HepG2 (cell line): ENCODE measurements around the gene CTNNA3. TPM values are rescaled to one million over a fixed set of nuclear protein-coding genes. Genes with fewer than 3 reads are reported as not detected.

ENCODE experiments used
- ATAC-seq: fragments of 200-7000 bp; cut with Tn5 transposase; 3 replicates; pipeline ENCODE4 v1.9.1; 2020; ENCODE audit warnings: mild to moderate bottlenecking, moderate library complexity
- BruUV-seq: library from RNA; stranded (reverse); fragments of 400-500 nt; replicated peaks from 2 replicates; lab custom pipeline; 2021; lab: Mats Ljungman, UMichigan
- CTCF ChIA-PET: fragments of 300-600 bp; formaldehyde crosslinking; extraction: SDS; loops from one replicate; lab custom pipeline; 2021; ENCODE audit warnings: low total read pairs, inconsistent platforms, low intra/inter-chr PET ratio; lab: Yijun Ruan, JAX
- POLR2A ChIA-PET: fragments of 350-600 bp; sonication (Branson Sonifier 250); formaldehyde crosslinking; loops from one replicate; lab custom pipeline; 2020; ENCODE audit warnings: antibody characterized with exemption, inconsistent platforms; lab: Yijun Ruan, JAX
- DNase-seq: peaks from one replicate; pipeline ENCODE4 v3.0.0-alpha.2; 2015; ENCODE audit warnings: low spot score
- FAIRE-seq: peaks from 3 replicates; lab custom pipeline; 2011; peaks lifted over from hg19 to GRCh38; lab: Jason Lieb, UNC
- H2AFZ ChIP-seq: one replicate; pipeline ENCODE4 v1.6.1; 2011; ENCODE audit warnings: low read length, inconsistent platforms
- H3K27ac ChIP-seq: fragments of 300-600 bp; 3 replicates; pipeline ENCODE4 v1.8.0; 2011; ENCODE audit warnings: mixed run types, mild to moderate bottlenecking, mixed read lengths, low read length, inconsistent platforms; ENCODE audit not compliant: insufficient read depth; ENCODE audit errors: extremely low read length
- H3K27me3 ChIP-seq, 2 experiments: fragments of 200-600 bp in 1 of 2; 2 replicates in 1 of 2; 3 replicates in 1 of 2; pipeline versions ENCODE4 v1.6.0 to v1.8.0; 2011; ENCODE audit warnings: low read length in 2 of 2, mild to moderate bottlenecking in 2 of 2, moderate library complexity in 2 of 2, inconsistent platforms in 1 of 2; ENCODE audit not compliant: insufficient read depth in 2 of 2, control insufficient read depth in 1 of 2
- H3K36me3 ChIP-seq, 2 experiments: fragments of 200-600 bp in 1 of 2; replicated peaks in 1 of 2; 2 replicates in 1 of 2; 3 replicates in 1 of 2; pipeline versions ENCODE4 v1.5.1 to v1.8.0; 2011; ENCODE audit warnings: low read length in 2 of 2, inconsistent platforms in 1 of 2; ENCODE audit not compliant: insufficient read depth in 2 of 2, control insufficient read depth in 1 of 2
- H3K4me1 ChIP-seq: 2 replicates; pipeline ENCODE4 v1.5.1; 2012; ENCODE audit warnings: low read length, inconsistent platforms; ENCODE audit not compliant: insufficient read depth
- H3K4me2 ChIP-seq: 2 replicates; pipeline ENCODE4 v1.6.0; 2011; ENCODE audit warnings: low read depth, low read length, inconsistent platforms
- H3K4me3 ChIP-seq, 3 experiments: fragments of 200-600 bp in 1 of 3; sonication (generic), shearing (Covaris generic) in 1 of 3; replicated peaks in 1 of 3; 2 replicates each; pipeline ENCODE4 v1.5.1; 2011 to 2016; ENCODE audit warnings: low read length in 3 of 3, inconsistent platforms in 2 of 3, low read depth in 2 of 3, mild to moderate bottlenecking in 2 of 3, control low read depth in 1 of 3, mixed read lengths in 1 of 3; ENCODE audit not compliant: insufficient read depth in 1 of 3
- H3K79me2 ChIP-seq: one replicate; pipeline ENCODE4 v1.6.1; 2011; ENCODE audit warnings: low read length, inconsistent platforms; ENCODE audit not compliant: insufficient read depth
- H3K9ac ChIP-seq: 2 replicates; pipeline ENCODE4 v1.6.0; 2011; ENCODE audit warnings: mild to moderate bottlenecking, low read depth, low read length, inconsistent platforms; ENCODE audit not compliant: insufficient read depth
- H3K9me3 ChIP-seq: 2 replicates; pipeline ENCODE4 v1.5.1; 2012; ENCODE audit warnings: mild to moderate bottlenecking, low read length
- H4K20me1 ChIP-seq: 2 replicates; pipeline ENCODE4 v1.6.0; 2011; ENCODE audit warnings: inconsistent platforms, mild to moderate bottlenecking, low read length, moderate library complexity; ENCODE audit not compliant: insufficient read depth
- EHMT2 ChIP-seq: fragments of 200-600 bp; sonication (generic); IDR thresholded peaks from 2 replicates; pipeline ENCODE4 v1.7.0; 2017; ENCODE audit warnings: antibody characterized with exemption, low read depth, low read length, borderline replicate concordance
- GATA4 ChIP-seq: sonication (generic); IDR thresholded peaks from 2 replicates; pipeline ENCODE4 v1.6.1; 2016; ENCODE audit warnings: antibody characterized with exemption, low read depth, borderline replicate concordance
- HDAC2 ChIP-seq: sonication (generic); formaldehyde crosslinking; IDR thresholded peaks from 2 replicates; pipeline ENCODE4 v1.4.0; 2020; ENCODE audit warnings: missing genetic modification reagents
- LCORL ChIP-seq, 2 experiments: fragments of 450-650 bp in 1 of 2; sonication (generic) in 1 of 2; formaldehyde crosslinking in 1 of 2; IDR thresholded peaks; 2 replicates each; pipeline versions ENCODE4 v1.5.0 to v1.6.1; 2017 to 2020; ENCODE audit warnings: antibody characterized with exemption in 1 of 2, missing genetic modification reagents in 1 of 2
- PAX8 ChIP-seq: sonication (generic); formaldehyde crosslinking; IDR thresholded peaks from 2 replicates; pipeline ENCODE4 v1.8.0; 2022; ENCODE audit warnings: mild to moderate bottlenecking, missing genetic modification reagents, borderline replicate concordance
- ZBTB46 ChIP-seq: sonication (generic); formaldehyde crosslinking; IDR thresholded peaks from 2 replicates; pipeline ENCODE4 v1.4.0; 2020; ENCODE audit warnings: mild to moderate bottlenecking, missing genetic modification reagents, borderline replicate concordance
- ZIK1 ChIP-seq: sonication (generic); formaldehyde crosslinking; IDR thresholded peaks from 2 replicates; pipeline ENCODE4 v1.5.0; 2020; ENCODE audit warnings: mild to moderate bottlenecking, low read depth, missing genetic modification reagents, borderline replicate concordance
- ZNF263 ChIP-seq: sonication (generic); formaldehyde crosslinking; IDR thresholded peaks from 2 replicates; pipeline ENCODE4 v1.4.0; 2020; ENCODE audit warnings: missing genetic modification reagents
- ZNF296 ChIP-seq: sonication (generic); formaldehyde crosslinking; conservative IDR thresholded peaks from 2 replicates; pipeline ENCODE4 v1.5.0; 2020; ENCODE audit warnings: mild to moderate bottlenecking, missing genetic modification reagents
- ZNF3 ChIP-seq: IDR thresholded peaks from 2 replicates; pipeline ENCODE4 v1.7.0; 2017; ENCODE audit warnings: inconsistent platforms
- ZNF432 ChIP-seq: sonication (generic); formaldehyde crosslinking; IDR thresholded peaks from 2 replicates; pipeline ENCODE4 v1.5.0; 2020; ENCODE audit warnings: missing genetic modification reagents, mild to moderate bottlenecking, borderline replicate concordance
- ZNF44 ChIP-seq: sonication (generic); formaldehyde crosslinking; IDR thresholded peaks from 2 replicates; pipeline ENCODE4 v1.5.1; 2020; ENCODE audit warnings: mild to moderate bottlenecking, missing genetic modification reagents
- ZNF713 ChIP-seq: sonication (generic); formaldehyde crosslinking; IDR thresholded peaks from 2 replicates; pipeline ENCODE4 v1.4.0; 2020; ENCODE audit warnings: mild to moderate bottlenecking, missing genetic modification reagents
- WGBS: methylation state at CpG from one replicate; pipeline ENCODE4 v1.1.6; 2017; ENCODE audit warnings: low lambda C conversion rate; 5-methylcytosine and 5-hydroxymethylcytosine counted together
- in situ Hi-C: cut with HindIII; loops from 2 replicates; pipeline ENCODE4 v1.10.0; 2017; ENCODE audit warnings: low pct_unique_long_range_greater_than_20kb; ENCODE audit not compliant: extremely low pct_ligation_motif_present
- intact Hi-C: fragments of 100-400 bp; cut with micrococcal nuclease; formaldehyde crosslinking; loops from one replicate; pipeline ENCODE4 v1.10.0; 2022; ENCODE audit not compliant: unreplicated experiment
- polyA plus RNA-seq, 8 experiments: library from polyadenylated mRNA; depleted of rRNA in 3 of 8; stranded (reverse) in 7 of 8; unstranded in 1 of 8; fragments of >200 nt; fragmentation: Illumina TruSeq in 4 of 8; extraction: Trizol in 4 of 8; gene quantifications; 2 replicates each; pipeline versions ENCODE4 v1.2.1 to v1.2.3, GENCODE V29; 2011 to 2016; ENCODE audit warnings: low read depth in 4 of 8, missing spikeins in 1 of 8, mixed read lengths in 1 of 8; ENCODE audit not compliant: insufficient read depth in 1 of 8
- total RNA-seq, 5 experiments: library from RNA; depleted of rRNA; stranded (reverse); fragments of >200 nt; fragmentation: Illumina TruSeq; extraction: Trizol; gene quantifications; 2 replicates each; pipeline ENCODE4 v1.2.3, GENCODE V29; 2016; ENCODE audit warnings: low read depth in 1 of 5

CTNNA3 gene
- total and polyA plus RNA-seq, 2 of the 13 experiments (the other 11 are each of a cell fraction or from before 2014, with no cell fraction given), result not detected

GRCh38 chr10:66414943-66415342, 1281.1 kb downstream of the CTNNA3 start:
- WGBS, result 0% methylated on average over 1 of the region's 2 CpGs
- ChIA-PET POLR2A (no interaction called here), CTCF (no interaction called here)
- Histone ChIP-seq H3K79me2 (no peaks in the 10 kb centered on the region), H3K9ac (no peak overlapping the region), H3K4me2 (no peak overlapping the region), H3K27ac (no peak overlapping the region), H3K4me3 (no peak overlapping the region), H3K27me3 (no peaks in the 10 kb centered on the region), H3K36me3 (no peaks in the 10 kb centered on the region), H3K9me3 (peaks cover 81% of the 10 kb centered on the region), H2AFZ (no peak overlapping the region), H3K4me1 (no peaks in the 10 kb centered on the region), H4K20me1 (no peaks in the 10 kb centered on the region)
- BruUV-seq, result no TSS peak
- intact Hi-C loops (no loop called here), in situ Hi-C loops (no loop called here)
- no peak for FAIRE-seq
- no peak for TF ChIP-seq PAX8
- no peak for TF ChIP-seq GATA4
- TF ChIP-seq ZNF432 (CRISPR knock-in tag), result no peak
- no peak for TF ChIP-seq ZNF263
- TF ChIP-seq ZIK1 (CRISPR knock-in tag), result no peak
- no peak for TF ChIP-seq EHMT2
- TF ChIP-seq ZBTB46, result no peak
- no peak for TF ChIP-seq ZNF713
- no peak for TF ChIP-seq HDAC2 (CRISPR knock-in tag)
- TF ChIP-seq ZNF296 (CRISPR knock-in tag), result no peak
- TF ChIP-seq ZNF44 (CRISPR knock-in tag), result no peak
- no peak for TF ChIP-seq LCORL (IDR thresholded peaks at IDR 0.05)
- no peak for TF ChIP-seq LCORL (CRISPR knock-in tag; IDR thresholded peaks at IDR 0.05)
- TF ChIP-seq ZNF3 (CRISPR knock-in tag), result no peak
- no peak for DNase-seq
- no peak for ATAC-seq
